Duodenal mucosa (tissue), 2 donors: Measurements from ENCODE around the gene ACAA1.

Experiments used
- H3K27ac ChIP-seq: one replicate; pipeline ENCODE4 v1.7.0; 2013; ENCODE audit warnings: low read depth, low read length
- H3K27me3 ChIP-seq, 2 donors: one replicate each; pipeline ENCODE4 v1.7.0; 2013; ENCODE audit warnings: low read length in 2 of 2, control low read depth in 1 of 2; ENCODE audit not compliant: insufficient read depth in 2 of 2, control insufficient read depth in 1 of 2
- H3K36me3 ChIP-seq, 2 donors: one replicate each; pipeline ENCODE4 v1.7.0; 2013; ENCODE audit warnings: low read length in 2 of 2, control low read depth in 1 of 2; ENCODE audit not compliant: insufficient read depth in 2 of 2, control insufficient read depth in 1 of 2
- H3K4me1 ChIP-seq, 2 donors: one replicate each; pipeline ENCODE4 v1.7.0; 2013; ENCODE audit warnings: low read length in 2 of 2, control low read depth in 1 of 2; ENCODE audit not compliant: insufficient read depth in 2 of 2, control insufficient read depth in 1 of 2
- H3K4me3 ChIP-seq, 2 donors: one replicate each; pipeline ENCODE4 v1.7.0; 2013; ENCODE audit warnings: low read length in 2 of 2, low read depth in 1 of 2
- H3K9ac ChIP-seq, 2 donors: one replicate each; pipeline ENCODE4 v1.7.0; 2013; ENCODE audit warnings: low read length in 2 of 2, low read depth in 1 of 2
- H3K9me3 ChIP-seq, 2 donors: one replicate each; pipeline ENCODE4 v1.7.0; 2013; ENCODE audit warnings: low read length in 2 of 2, control low read depth in 1 of 2; ENCODE audit not compliant: control insufficient read depth in 1 of 2

The ACAA1 gene

GRCh38 chr3:38127611-38128302, 9.2 kb downstream of the ACAA1 start:
- Histone ChIP-seq H3K4me1 (peaks cover 27 to 31% of the 10 kb centered on the region in 2 donors), H3K4me3 (no peak overlapping the region), H3K9me3 (no peaks in the 10 kb centered on the region), H3K27me3 (no peaks in the 10 kb centered on the region), H3K36me3 (peaks cover 54 to 86% of the 10 kb centered on the region in 2 donors), H3K9ac (no peak overlapping the region), H3K27ac (no peak overlapping the region)

GRCh38 chr3:38126121-38126892, 10.6 kb downstream of the ACAA1 start:
- H3K27ac ChIP-seq: no peak overlapping the region
- H3K27me3 ChIP-seq: no peaks in the 10 kb centered on the region
- no peaks in the 10 kb centered on the region for H3K9me3 ChIP-seq
- H3K36me3 ChIP-seq: peaks cover 57 to 88% of the 10 kb centered on the region in 2 donors
- H3K4me1 ChIP-seq: peaks cover 16 to 17% of the 10 kb centered on the region in 2 donors
- no peak overlapping the region for H3K9ac ChIP-seq
- no peak overlapping the region for H3K4me3 ChIP-seq

- Histone ChIP-seq H3K4me1 (peaks cover 8 to 11% of the 10 kb centered on the region in 2 donors), H3K36me3 (peaks cover 62 to 89% of the 10 kb centered on the region in 2 donors), H3K27me3 (no peaks in the 10 kb centered on the region), H3K9ac (no peak overlapping the region), H3K9me3 (no peaks in the 10 kb centered on the region), H3K27ac (no peak overlapping the region), H3K4me3 (no peak overlapping the region)
These were observed 11.4 kb downstream of the ACAA1 start for GRCh38 chr3:38125305-38126120.

- Histone ChIP-seq H3K9me3 (no peaks in the 10 kb centered on the region), H3K9ac (no peak overlapping the region), H3K27ac (no peak overlapping the region), H3K4me3 (no peak overlapping the region), H3K36me3 (peaks cover 68 to 87% of the 10 kb centered on the region in 2 donors), H3K27me3 (no peaks in the 10 kb centered on the region), H3K4me1 (peaks cover 4 to 6% of the 10 kb centered on the region in 2 donors)
These were observed 12.4 kb downstream of the ACAA1 start for GRCh38 chr3:38124324-38125122.

GRCh38 chr3:38122712-38123290, 14.1 kb downstream of the ACAA1 start:
- no peaks in the 10 kb centered on the region for H3K27me3 ChIP-seq
- no peak overlapping the region for H3K4me3 ChIP-seq
- peaks cover 59 to 76% of the 10 kb centered on the region in 2 donors for H3K36me3 ChIP-seq
- no peaks in the 10 kb centered on the region for H3K9me3 ChIP-seq
- H3K4me1 ChIP-seq: peaks cover 1 to 4% of the 10 kb centered on the region in 2 donors
- no peak overlapping the region for H3K27ac ChIP-seq
- H3K9ac ChIP-seq: no peak overlapping the region

- H3K36me3 ChIP-seq: peaks cover 51 to 68% of the 10 kb centered on the region in 2 donors
- H3K27ac ChIP-seq: no peak overlapping the region
- no peak overlapping the region for H3K9ac ChIP-seq
- no peaks in the 10 kb centered on the region for H3K9me3 ChIP-seq
- H3K4me1 ChIP-seq: peaks cover 3 to 4% of the 10 kb centered on the region in 2 donors
- H3K4me3 ChIP-seq: no peak overlapping the region
- no peaks in the 10 kb centered on the region for H3K27me3 ChIP-seq
These were observed 15.0 kb downstream of the ACAA1 start for GRCh38 chr3:38121832-38122461.

GRCh38 chr3:38121451-38121831, 15.5 kb downstream of the ACAA1 start:
- Histone ChIP-seq H3K27me3 (no peaks in the 10 kb centered on the region), H3K27ac (no peak overlapping the region), H3K4me1 (peaks cover 3 to 4% of the 10 kb centered on the region in 2 donors), H3K4me3 (no peak overlapping the region), H3K9me3 (no peaks in the 10 kb centered on the region), H3K36me3 (peaks cover 46 to 63% of the 10 kb centered on the region in 2 donors), H3K9ac (no peak overlapping the region)

- Histone ChIP-seq H3K9ac (no peak overlapping the region), H3K9me3 (no peaks in the 10 kb centered on the region), H3K27ac (no peak overlapping the region), H3K4me1 (peaks cover 3 to 4% of the 10 kb centered on the region in 2 donors), H3K36me3 (peaks cover 40 to 57% of the 10 kb centered on the region in 2 donors), H3K27me3 (no peaks in the 10 kb centered on the region), H3K4me3 (no peak overlapping the region)
These were observed 16.1 kb downstream of the ACAA1 start for GRCh38 chr3:38120693-38121450.
